Measurements from ENCODE around the gene CINP.
"Not testable (repeated sequence)": the region's sequence is repeated elsewhere in the genome, so short reads cannot be mapped to it uniquely, and the experiment has no call there.

The CINP gene

GRCh38 chr14:102320033-102320660 lies 42.5 kb downstream of the CINP start:
- no peak for DNase-seq (ENCODE audit: low read depth)

GRCh38 chr14:102319351-102320032 lies 43.2 kb downstream of the CINP start, which contains the start of gene ZNF839:
Gene ZNF839 (plus strand): TSS chr14:102319746. CDS start chr14:102319766, 20 bp downstream.
- DNase-seq (ENCODE audit: low read depth): peak; percentile 55

GRCh38 chr14:102318781-102319276 lies 43.9 kb downstream of the CINP start:
- DNase-seq (ENCODE audit: low read depth): no peak

- DNase-seq (ENCODE audit: low read depth): no peak
These were observed 45.0 kb downstream of the CINP start for GRCh38 chr14:102317564-102318248.

DNA sequence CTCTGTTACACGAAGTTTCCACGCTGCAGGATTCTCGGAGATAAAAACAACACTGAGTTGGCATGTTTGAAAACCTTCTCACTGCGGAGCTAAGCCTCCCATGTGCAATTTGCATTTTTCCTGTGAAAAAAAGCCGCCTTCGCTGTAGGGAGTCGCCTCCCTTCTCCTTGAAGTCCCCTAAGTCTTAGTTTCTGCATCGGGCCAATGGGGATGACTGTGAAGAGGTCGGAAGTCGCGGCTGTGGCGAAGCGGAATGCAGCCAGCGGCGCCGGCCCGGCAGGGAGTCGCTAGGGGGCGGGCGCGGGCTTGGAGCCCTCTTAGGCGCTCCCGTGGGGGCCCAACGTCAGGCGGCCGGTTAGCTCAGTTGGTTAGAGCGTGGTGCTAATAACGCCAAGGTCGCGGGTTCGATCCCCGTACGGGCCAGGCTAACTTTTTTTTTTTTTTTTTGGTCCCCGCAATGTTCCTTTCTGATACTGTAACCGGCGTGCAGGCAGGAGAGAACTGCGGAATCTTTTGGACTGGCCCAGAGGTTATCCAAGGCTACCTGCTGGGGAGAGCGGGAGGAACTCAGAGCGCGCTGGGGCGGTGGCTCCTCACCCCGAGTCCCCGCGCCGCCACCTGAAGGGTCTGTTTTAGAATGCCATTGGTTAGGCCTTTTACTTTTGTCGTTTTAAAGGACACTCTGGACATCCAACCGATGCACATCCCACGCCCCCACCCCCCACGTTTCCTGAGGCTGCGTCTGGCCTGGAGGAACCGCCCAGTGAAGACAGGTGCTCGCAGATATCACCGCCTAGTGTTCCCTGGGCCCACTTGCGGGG lies 45.7 kb downstream of the CINP start:
- DNase-seq (ENCODE audit: low read depth): peak; percentile 77

DNA sequence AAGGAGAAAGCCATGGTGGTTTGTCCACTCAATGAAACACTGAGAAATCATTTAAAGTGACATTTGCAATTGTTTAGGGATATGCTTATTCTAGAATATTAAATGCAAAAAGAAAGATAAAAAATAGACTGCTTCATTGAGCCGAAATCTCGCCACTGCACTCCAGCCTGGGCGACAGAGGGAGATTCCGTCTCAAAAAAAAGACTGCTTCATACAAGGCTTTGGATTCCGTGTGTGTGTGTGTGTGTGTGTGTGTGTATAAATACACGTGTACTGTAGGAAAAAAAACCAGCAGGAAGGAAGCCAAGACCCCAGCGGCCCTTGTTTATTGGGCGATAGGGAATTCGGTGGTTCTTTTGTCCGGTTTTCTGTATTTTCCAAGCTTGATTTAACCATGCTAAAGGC lies 46.4 kb downstream of the CINP start:
- no peak for DNase-seq (ENCODE audit: low read depth)

DNA sequence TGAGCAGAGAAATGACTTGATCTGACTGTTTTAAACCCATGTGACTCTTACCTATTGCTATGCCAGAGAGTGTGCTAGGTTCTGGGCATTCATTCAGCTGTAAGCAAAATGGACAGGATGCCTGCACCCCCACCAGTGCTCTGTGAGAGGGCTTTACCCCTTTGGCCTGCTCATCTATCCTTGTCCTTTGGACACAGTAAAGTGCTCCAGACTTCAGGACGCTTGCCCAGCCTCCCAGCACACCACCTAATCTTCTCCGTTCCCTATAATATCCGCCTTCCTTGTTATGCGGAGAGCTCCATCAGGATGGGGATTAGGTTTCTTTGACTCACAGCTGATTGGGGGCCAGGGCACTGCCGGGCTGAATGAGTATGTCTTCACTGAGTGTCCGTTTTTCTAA lies 47.6 kb downstream of the CINP start:
- no peak for DNase-seq (ENCODE audit: low read depth)

DNA sequence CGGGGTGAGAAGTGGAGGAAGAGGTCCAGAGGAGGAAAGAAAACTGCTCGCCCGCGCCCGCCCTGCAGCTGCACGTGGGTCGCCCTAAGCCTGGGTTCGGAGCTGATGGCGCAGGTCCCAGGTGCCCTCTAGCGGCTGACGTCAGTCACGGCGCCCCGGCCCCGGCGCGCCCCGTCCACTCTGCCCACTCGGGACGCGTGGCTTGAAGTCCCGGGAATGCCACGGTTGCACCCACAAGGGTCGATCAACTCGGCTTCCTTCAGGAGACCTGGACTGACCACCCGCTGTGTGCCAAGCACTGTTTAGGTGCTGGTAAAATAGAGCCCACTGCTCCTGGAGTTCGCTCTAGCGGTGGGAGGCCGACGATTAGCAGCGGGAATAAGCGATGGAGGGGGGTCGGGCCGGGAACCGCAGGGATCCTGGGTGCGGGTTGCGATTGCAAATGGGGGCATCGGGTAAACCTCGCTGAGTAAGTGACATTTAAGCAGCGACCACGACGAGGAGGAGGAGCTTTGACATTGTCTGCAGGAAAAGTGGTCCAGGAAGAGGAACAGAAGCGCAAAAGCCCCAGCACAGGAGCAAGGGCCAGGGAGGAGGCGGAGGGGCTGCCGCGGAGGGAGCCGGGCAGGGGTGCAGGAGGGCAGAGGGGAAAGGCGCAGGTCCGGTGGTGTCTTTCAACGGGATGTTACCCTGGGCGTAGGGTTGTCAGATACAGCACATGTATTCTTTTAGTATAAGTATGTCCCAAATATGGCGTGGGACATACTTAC lies 48.3 kb downstream of the CINP start:
- no peak for DNase-seq (ENCODE audit: low read depth)

DNA sequence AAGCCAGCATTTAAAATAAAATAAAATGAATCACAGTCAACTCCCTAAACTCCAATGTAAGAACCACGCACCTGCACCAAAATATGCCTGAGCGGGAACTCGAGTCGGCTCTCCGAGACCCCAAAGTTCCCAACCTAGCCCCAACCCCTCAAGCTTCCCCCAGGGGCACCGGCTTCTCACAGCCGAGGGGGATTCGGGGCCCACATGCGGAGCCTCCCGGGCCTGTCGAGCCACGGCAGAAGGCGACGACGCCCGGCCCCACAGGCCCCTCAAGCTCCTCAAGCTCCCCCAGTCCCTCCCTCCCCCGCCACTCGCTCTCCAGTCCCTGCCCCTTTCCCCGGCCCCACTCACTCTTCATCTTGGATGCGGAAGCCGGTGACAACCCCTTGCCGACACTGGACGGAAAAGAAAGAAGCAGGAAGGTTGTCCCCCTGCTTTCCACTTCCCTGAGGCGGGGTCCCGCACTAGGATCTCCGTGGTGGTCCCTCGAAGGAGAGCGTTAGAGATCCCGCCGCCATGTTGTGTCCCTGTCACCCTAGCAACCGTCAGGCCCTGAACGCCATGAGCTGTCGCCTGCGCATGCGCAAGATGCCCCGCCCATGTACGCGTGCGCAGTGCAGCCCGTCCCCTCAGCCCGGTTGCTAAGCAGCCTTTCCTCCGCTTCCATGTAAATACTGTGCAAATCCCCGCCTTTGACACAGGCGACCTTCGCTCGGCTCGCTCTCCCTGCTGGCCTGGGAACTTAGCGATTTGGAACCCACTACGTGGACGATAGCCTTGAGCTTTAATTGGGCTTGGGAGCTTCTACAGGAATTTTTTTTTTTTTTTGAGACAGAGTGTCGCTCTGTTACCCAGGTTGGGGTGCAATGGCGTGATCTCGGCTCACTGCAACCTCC lies 57.8 kb downstream of the CINP start, which contains the start of gene MOK:
Gene MOK, minus strand, starts transcription at position 554 of the 896 bp plus-strand sequence. Its CDS starts 196 bp downstream, at position 358.
- peak; percentile 81 for DNase-seq (ENCODE audit: low read depth)

DNA sequence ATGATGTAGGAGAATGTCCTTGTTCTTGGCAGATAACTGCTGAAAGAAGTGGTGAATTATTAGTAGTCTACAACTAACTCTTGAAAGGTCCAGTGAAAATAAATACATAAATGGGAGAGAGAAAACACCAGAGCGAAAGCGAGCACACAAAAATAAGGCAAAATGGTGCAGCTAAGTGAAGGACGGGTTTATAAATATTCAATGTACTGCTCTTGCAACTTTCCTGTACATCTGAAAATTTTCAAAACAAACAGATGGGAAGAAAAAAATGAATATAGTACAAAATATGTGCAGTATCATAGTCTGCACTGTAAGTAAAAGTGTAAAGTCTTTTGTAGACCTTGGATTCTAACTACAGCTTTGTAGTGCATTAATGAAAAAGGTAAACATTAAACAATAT lies 59.0 kb downstream of the CINP start:
- no peak for DNase-seq (ENCODE audit: low read depth)

GRCh38 chr14:102298303-102299070 lies 64.2 kb downstream of the CINP start:
- not testable (repeated sequence) for DNase-seq (ENCODE audit: low read depth)
